ENCODE data around the gene NUP107. TPM values are rescaled to one million over a fixed set of nuclear protein-coding genes. Genes with fewer than 3 reads are reported as not detected.

The NUP107 gene
- total RNA-seq, 1 experiment from 2014 or later = 99.0 TPM

DNA sequence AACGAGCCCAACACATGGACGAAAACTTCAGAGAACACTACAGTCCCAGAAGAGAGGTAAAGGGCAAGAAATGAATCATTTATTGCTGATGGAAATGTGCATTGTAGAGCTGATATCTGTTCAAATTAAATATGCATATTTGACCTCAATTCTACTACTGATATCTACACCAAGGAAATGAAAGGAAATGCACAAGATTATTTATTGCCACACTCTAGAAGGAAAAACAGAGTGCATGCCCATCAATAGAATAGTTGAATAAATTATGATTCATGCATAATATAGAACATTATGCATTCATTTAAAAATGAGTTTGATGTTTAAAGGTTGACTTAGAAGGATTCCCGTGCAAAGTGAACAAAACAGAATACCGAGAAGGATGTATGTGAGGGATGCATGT, 15.6 kb upstream of the NUP107 start:
- no peaks in the 10 kb centered on the region for H3K36me3 ChIP-seq (ENCODE audit: control insufficient read depth in 1 of 2, insufficient read depth in 2 of 2, low read length in 2 of 2)
- ChIA-PET RAD21 (ENCODE audit: low non-redundant PET in 1 of 2, low total read pairs in 2 of 2, uncharacterized antibody in 2 of 2, unreplicated experiment in 2 of 2) (no interaction called here), CTCF (no interaction called here), POLR2A (no interaction called here)
- H3K4me2 ChIP-seq (ENCODE audit: low read length) = no peak overlapping the region
- no peaks in the 10 kb centered on the region for H3K9me3 ChIP-seq (ENCODE audit: control insufficient read depth in 1 of 2, insufficient read depth in 1 of 2, low read depth in 1 of 2, low read length in 2 of 2)
- no peak for DNase-seq (ENCODE audit: low read depth, low spot score)
- no peak for TF ChIP-seq ZFX (IDR thresholded peaks at IDR 0.05)
- no peak for TF ChIP-seq EZH2phosphoT487 (IDR thresholded peaks at IDR 0.05; ENCODE audit: borderline replicate concordance)
- TF ChIP-seq CEBPB (IDR thresholded peaks at IDR 0.05; ENCODE audit: low read depth) = no peak
- no peak for TF ChIP-seq ATF3 (IDR thresholded peaks at IDR 0.05)
- TF ChIP-seq JUND (IDR thresholded peaks at IDR 0.05) = no peak
- no peak for TF ChIP-seq CBX3 (IDR thresholded peaks at IDR 0.05; ENCODE audit: low read depth)
- TF ChIP-seq ZBTB33 (IDR thresholded peaks at IDR 0.05; ENCODE audit: extremely low read depth, insufficient replicate concordance, low read length) = no peak
- TF ChIP-seq TCF7L2 (IDR thresholded peaks at IDR 0.05; ENCODE audit: borderline replicate concordance, extremely low read depth, insufficient read depth, insufficient read length) = no peak
- TF ChIP-seq FOSL1 (IDR thresholded peaks at IDR 0.05; ENCODE audit: low read depth) = no peak
- TF ChIP-seq EGR1 (IDR thresholded peaks at IDR 0.05; ENCODE audit: low read depth) = no peak
- TF ChIP-seq ELF1 (IDR thresholded peaks at IDR 0.05; ENCODE audit: borderline replicate concordance, low read depth) = no peak
- TF ChIP-seq, protein P1, sequence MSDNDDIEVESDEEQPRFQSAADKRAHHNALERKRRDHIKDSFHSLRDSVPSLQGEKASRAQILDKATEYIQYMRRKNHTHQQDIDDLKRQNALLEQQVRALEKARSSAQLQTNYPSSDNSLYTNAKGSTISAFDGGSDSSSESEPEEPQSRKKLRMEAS (IDR thresholded peaks at IDR 0.05) = no peak
- ATAC-seq = no peak
- H3K27ac ChIP-seq (ENCODE audit: low read depth, low read length) = no peak overlapping the region
- no peak overlapping the region for H3K9ac ChIP-seq (ENCODE audit: low read length)
- no TSS peak for BruUV-seq (replicated peaks)
- H4K20me1 ChIP-seq (ENCODE audit: insufficient read depth) = no peaks in the 10 kb centered on the region
- intact Hi-C loops (cut with micrococcal nuclease) = no loop called here
- no peaks in the 10 kb centered on the region for H3K9me2 ChIP-seq (ENCODE audit: insufficient read depth)
- H2AFZ ChIP-seq (ENCODE audit: low read depth, low read length, poor library complexity, severe bottlenecking) = no peak overlapping the region
- H3K79me2 ChIP-seq (ENCODE audit: insufficient read depth, low read length) = no peaks in the 10 kb centered on the region
- H3K27me3 ChIP-seq (ENCODE audit: insufficient read depth, low read length) = no peaks in the 10 kb centered on the region
- H3K4me3 ChIP-seq (replicated peaks in 1 of 2; ENCODE audit: low read depth in 1 of 2, low read length in 2 of 2) = no peak overlapping the region
- peaks cover 0 to 2% of the 10 kb centered on the region in 2 experiments; a peak in 1 of 4 replicates for H3K4me1 ChIP-seq (ENCODE audit: control insufficient read depth in 1 of 2, insufficient read depth in 2 of 2, low read length in 2 of 2)
